SKM-1 (cell line): ENCODE results near the gene SCAF1.

Source experiments
- DNase-seq: peaks from one replicate; lab custom pipeline; 2025; ENCODE audit not compliant: unreplicated experiment; lab: John Stamatoyannopoulos, UW

SCAF1 gene

DNA sequence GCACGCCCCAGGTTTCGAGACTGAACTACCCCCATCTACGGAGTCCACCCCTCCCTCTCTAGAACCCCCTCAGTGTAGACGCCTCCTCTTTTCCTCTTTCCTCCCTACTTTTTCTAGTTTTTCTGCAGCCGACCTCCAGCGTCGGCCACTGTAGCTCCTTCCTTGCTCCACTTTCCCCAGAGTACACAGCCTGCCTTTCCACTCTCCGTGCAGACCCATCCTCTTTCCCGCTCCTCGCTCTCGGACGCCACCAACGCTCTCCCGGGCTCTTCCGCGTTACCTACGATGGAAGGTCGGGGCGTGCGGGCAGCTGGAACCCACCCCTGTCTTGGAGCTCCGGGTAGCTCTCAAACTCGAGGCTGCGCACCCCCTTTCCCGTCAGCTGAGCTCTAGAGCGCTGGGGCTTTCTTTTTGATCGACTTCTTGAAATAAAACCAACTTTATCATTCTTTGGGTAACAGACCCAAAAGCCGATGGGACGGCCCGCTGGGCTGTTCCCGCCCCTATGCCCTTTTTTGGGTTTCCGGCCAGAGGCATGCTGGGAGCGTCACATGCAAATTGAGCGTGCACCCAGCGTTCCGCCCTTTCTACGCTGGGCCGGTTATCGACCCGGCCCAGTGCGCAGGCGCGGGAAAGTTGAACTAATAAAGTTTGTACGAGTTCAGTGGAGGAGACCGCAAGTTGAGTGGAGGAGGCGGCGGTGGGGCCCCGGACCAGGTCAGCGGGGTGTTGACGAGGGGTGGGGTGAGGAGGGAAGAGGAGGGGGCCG, 23.5 kb downstream of the SCAF1 start, which contains the start of the genes BCL2L12 and IRF3:
BCL2L12 (plus strand) TSS at position 583 of the 769 bp plus-strand sequence. CDS start 760 bp downstream, outside the sequence.
IRF3 (minus strand) TSS at position 507 of the 769 bp plus-strand sequence. CDS start 1,019 bp downstream, outside the sequence.
- peak; percentile 41 for DNase-seq

DNA sequence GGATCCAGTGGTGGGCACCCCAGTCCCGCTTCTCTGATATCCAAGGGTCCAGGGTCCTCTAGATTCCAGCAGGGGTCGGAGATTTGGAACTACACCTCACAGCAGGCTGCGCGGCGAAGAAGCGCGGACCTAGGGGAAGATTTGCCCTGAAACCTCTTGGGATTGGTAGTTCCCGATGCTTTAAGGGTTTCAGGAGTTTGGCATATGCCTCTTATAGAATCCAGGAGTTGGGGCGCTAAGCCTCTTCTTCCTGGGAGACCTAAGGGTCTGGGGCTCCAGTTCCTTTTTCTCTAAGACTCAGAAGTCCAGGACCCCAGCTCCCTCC, 24.1 kb downstream of the SCAF1 start:
- no peak for DNase-seq

- no peak for DNase-seq
Measured at GRCh38 chr19:49667473-49667872, 25.5 kb downstream of the SCAF1 start.

DNA sequence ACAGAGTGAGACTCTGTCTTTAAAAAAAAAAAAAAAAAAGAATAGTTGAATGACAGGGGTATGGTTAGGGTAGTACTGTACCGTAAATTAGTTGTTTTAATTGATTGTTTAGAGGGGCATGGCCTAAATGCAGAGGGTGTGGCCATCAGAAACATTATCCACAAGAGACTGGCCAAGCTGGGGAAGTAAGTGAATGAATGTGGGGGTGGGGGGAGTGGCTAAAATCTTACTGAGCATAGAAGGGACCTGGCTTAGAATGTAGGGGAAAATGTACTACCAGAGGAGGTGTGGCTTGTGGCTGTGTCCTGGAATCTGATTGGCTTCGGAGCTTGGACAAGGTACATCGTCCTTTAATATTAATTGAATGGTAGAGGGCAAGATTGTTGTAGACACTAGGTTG, 27.5 kb downstream of the SCAF1 start:
- no peak for DNase-seq

- DNase-seq, result peak; percentile 15
Measured at GRCh38 chr19:49672131-49672919, 30.3 kb downstream of the SCAF1 start.

GRCh38 chr19:49676136-49676783, 34.3 kb downstream of the SCAF1 start:
- no peak for DNase-seq

DNA sequence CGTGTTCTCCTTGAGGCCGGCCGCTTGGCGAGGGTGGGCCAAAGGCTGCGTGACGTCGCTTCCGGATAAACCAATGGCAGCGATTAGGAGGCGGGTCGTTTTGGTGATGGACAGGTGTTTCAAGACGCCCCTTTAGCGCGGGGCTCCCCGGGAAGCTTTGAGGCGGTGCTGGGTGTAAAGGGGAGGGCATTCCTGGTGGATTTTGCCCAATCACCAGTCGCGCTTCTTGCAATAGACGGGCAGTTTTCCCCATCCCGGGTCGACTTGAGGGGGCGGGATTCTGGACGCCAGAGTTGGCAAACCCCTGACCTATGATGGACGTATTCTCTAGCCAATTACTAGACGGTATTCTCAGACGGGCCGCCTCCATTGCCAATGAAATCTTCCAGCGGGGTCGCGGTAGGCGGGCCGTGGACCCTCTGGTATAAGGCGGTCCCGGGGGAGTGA, 34.8 kb downstream of the SCAF1 start:
- peak; percentile 87 for DNase-seq

- DNase-seq, result no peak
Measured at GRCh38 chr19:49677231-49677900, 35.4 kb downstream of the SCAF1 start, which contains the start of gene PRMT1. Gene PRMT1 (plus strand): TSS chr19:49677271. CDS start chr19:49677281, 10 bp downstream.

- DNase-seq, result no peak
Measured at GRCh38 chr19:49677901-49678674, 36.1 kb downstream of the SCAF1 start.

GRCh38 chr19:49678985-49679770, 37.2 kb downstream of the SCAF1 start:
- DNase-seq, result no peak

- DNase-seq, result no peak
Measured at GRCh38 chr19:49679771-49680413, 37.9 kb downstream of the SCAF1 start.

GRCh38 chr19:49680421-49681351, 38.7 kb downstream of the SCAF1 start:
- DNase-seq, result no peak

DNA sequence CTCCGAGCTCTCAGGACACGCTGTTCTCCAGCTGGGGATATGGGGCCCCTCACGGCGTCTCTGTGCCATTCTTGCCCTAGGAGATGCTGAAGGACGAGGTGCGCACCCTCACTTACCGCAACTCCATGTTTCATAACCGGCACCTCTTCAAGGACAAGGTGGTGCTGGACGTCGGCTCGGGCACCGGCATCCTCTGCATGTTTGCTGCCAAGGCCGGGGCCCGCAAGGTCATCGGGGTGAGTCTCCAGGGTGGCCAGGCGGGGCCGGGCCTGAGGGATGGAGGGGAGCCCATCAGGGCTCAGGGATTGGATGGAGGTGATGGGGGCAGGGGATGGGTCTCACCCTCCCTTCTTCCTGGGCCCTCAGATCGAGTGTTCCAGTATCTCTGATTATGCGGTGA, 39.8 kb downstream of the SCAF1 start:
- DNase-seq, result no peak

DNA sequence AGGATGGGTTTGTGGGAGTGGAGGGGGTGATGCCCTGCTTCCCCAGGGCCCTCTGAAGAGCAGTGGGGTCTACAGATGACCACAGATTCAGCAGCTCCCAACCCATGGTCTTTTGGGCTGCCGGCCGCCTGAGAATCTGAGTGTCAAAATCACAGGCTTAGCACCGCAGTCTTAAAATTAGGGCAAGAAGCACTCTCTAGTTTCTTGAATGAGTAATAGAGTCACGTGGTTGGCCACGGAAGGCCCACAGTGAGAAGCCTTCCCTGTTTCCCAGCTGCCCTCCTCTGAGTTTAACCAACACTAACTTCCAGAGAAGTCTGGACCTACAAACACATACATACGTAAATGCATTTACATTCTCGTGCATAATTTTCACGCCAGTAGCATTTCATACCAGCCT, 40.3 kb downstream of the SCAF1 start:
- no peak for DNase-seq

DNA sequence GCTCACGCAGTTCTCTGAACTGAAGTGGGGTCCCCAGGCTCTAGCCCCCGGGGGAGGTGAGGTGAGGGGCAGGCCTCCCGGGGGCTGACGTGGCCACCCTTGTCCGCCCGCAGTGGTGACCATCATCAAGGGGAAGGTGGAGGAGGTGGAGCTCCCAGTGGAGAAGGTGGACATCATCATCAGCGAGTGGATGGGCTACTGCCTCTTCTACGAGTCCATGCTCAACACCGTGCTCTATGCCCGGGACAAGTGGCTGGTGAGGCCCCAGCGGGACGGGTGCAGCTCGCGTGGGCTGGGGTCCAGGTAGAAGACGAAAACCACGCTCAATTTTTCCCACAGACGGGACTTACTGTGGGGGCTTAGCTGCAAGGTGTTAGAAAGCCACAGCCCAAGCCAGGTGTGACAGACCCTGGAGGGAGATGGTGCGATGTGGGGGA, 41.8 kb downstream of the SCAF1 start:
- no peak for DNase-seq

GRCh38 chr19:49684251-49684982, 42.4 kb downstream of the SCAF1 start:
- no peak for DNase-seq

DNA sequence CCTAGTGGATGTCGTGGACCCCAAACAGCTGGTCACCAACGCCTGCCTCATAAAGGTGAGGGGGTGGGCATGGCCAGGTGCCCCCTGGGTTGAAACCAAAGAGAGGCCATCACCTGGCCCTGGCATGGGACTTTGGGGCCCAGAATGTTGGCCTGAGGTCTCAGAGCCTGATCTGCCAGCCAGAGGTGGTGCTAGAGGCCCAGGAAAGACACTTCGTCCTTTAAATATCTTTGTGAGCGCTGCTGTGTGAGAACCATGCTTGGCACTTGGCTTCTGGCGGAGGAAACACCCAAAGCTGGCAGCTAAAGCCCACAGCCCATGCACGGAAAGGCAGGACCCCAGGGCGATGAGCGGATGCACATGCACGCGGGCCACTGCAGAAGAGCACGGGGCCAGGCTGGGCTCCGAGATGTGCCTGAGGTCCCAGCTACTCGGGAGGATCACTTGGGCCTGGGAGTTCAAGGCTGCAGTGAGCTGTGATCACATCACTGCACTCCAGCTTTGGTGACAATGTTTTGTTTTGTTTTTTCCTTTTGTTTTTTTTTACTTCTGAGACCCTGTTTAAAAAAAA, 43.1 kb downstream of the SCAF1 start:
- no peak for DNase-seq
